HUDEP-2 (cell line): ENCODE results near the gene LRP11.
"Not testable (repeated sequence)": the region's sequence is repeated elsewhere in the genome, so short reads cannot be mapped to it uniquely, and the experiment has no call there.

Experiments
- DNase-seq, 76 experiments: peaks; one replicate each; lab custom pipeline; 2025; ENCODE audit not compliant: unreplicated experiment in 76 of 76; lab: John Stamatoyannopoulos, UW

The LRP11 gene

GRCh38 chr6:149863698-149864577, at the start of gene LRP11:
Gene LRP11, minus strand, starts transcription at chr6:149864359. Its CDS starts 339 bp downstream, at chr6:149864020.
- DNase-seq = peak in 71 of 76 experiments; percentile 17 to 86 (median 73)

GRCh38 chr6:149913540-149914240, 49.5 kb upstream of the LRP11 start:
- no peak for DNase-seq

- no peak for DNase-seq
Observed at GRCh38 chr6:149913085-149913484, 48.9 kb upstream of the LRP11 start.

GRCh38 chr6:149912680-149913079, 48.5 kb upstream of the LRP11 start:
- DNase-seq = not testable (repeated sequence)

GRCh38 chr6:149910721-149911151, 46.6 kb upstream of the LRP11 start:
- DNase-seq = no peak

- DNase-seq = no peak
Observed at GRCh38 chr6:149909701-149910470, 45.7 kb upstream of the LRP11 start.

- not testable (repeated sequence) for DNase-seq
Observed at GRCh38 chr6:149908480-149908879, 44.3 kb upstream of the LRP11 start.

DNA sequence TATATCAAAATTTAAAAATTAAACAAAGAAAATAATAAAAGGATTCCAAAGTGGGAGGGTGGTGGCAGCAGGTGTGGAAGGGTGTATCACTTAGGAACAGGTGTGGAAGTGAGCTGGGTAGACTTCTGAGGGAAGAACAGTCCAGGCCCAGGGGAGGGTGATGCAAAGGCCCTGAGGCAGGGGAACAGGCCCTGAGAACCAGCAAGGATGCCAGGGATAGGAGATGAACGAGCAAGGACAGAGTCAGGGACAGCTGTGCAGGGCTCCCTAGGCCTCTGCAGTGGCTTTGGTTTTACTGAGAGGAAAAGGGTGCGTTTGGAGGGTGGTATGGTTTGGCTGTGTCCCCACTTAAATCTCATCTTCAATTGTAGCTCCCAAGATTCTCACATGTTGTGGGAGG, 43.2 kb upstream of the LRP11 start:
- no peak for DNase-seq

- DNase-seq = no peak
Observed at GRCh38 chr6:149906405-149906804, 42.2 kb upstream of the LRP11 start.

GRCh38 chr6:149905911-149906371, 41.8 kb upstream of the LRP11 start:
- DNase-seq = no peak

GRCh38 chr6:149905371-149905910, 41.3 kb upstream of the LRP11 start:
- DNase-seq = no peak

DNA sequence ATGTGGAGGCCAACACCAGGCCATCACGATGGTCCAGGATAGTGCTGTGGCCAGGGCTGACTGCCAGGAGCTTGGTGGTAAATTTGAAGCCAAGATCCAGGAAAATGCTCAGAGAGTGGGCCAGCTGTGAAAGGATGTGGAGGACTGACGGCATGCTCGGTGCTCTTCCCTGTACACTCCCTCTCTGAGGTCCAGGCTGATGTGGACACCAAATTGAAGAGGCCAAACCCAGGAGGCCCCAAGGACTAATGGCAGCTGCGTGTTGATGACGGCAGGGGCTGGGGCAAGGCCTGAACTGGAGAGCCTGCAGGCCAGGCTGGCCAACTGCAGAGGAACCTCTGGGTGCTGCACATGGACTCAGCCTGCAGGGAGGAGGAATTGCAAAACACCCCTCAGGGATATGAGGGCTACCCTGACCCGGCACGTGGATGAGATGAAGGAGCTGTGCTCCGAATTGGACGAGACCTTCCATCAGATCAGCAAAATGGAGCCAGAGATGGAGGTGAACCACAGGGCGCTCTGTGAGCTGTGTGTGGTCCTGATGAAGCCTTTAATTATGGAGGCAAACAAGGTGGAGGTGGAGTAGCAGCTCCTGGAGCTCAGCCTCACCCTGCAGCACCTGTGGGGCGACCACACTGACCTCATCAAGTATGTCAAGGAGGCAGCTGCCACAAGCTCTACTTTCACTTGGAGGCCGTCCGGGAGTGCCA, 40.7 kb upstream of the LRP11 start:
- DNase-seq = no peak

GRCh38 chr6:149903938-149904611, 39.9 kb upstream of the LRP11 start:
- DNase-seq = no peak

DNA sequence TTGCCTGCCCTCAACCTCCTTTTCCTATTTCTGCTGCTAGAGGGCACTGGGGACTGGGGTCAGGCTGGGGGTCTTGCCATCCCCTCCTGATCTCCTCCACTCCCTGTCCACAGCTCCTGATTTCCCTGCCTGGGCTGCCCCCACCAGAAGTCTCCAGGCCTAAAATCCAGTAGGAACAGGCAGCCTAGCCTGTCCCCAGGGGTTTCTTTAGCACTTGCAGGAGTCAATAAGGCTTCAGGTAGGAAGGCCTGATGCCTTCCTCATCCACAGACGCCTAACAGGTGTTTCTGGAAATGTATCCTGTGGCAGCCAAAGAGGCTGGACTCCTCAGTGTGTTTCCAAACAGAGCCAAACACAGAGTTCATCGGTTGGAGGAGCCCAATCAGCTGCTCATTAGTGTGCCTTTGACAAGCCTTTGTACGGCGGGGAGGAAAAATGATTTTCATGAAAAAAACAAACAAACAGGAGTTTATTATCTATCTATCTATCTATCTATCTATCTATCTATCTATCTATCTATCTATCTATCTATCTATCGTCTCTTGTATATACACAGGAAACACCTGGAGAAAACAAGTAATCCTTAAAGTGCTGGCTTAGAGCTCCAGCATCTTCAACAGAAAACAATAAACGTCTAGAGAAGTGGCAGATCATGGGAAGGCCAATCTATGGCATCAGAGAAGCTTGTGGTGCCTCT, 37.4 kb upstream of the LRP11 start:
- DNase-seq = no peak

DNA sequence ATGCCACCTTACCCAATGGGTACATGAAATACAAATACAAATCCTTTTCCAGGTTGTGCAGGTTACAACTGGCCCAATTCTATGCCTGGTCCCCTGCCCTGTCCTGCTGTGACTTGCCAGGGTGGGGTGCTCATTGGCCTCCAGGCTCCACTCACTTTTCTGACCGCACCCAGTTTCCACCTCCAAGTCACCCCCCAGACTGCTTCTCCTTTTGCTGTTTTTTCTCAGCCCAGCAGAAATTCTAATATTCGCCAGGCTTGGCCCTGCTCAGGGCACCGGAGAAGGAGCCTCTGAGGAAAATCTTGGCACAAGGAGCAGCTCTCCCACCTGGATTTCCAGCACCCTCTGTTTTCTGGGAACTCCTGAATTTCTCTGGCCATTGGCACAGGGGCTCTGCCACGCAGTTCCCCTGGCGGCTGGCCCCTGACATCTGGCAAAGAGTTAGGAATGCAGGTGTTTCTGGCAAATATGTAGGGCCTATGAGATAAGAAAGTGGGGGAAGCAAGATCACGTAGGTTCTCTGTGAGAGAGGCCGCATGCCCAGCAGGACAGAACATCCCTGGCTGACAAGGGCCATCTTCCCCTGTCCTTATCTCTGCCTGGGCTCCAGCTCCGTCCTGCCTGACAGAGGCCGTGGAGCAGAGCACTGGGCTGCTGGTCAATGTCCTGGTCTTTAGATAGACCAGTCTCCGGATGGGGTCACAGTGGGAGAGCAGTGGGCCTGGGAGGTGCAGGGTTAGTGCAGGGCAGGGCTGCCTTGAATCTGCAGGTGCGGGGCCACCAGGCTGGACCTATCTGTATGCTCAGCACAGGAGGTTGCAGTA, 36.7 kb upstream of the LRP11 start:
- no peak for DNase-seq

DNA sequence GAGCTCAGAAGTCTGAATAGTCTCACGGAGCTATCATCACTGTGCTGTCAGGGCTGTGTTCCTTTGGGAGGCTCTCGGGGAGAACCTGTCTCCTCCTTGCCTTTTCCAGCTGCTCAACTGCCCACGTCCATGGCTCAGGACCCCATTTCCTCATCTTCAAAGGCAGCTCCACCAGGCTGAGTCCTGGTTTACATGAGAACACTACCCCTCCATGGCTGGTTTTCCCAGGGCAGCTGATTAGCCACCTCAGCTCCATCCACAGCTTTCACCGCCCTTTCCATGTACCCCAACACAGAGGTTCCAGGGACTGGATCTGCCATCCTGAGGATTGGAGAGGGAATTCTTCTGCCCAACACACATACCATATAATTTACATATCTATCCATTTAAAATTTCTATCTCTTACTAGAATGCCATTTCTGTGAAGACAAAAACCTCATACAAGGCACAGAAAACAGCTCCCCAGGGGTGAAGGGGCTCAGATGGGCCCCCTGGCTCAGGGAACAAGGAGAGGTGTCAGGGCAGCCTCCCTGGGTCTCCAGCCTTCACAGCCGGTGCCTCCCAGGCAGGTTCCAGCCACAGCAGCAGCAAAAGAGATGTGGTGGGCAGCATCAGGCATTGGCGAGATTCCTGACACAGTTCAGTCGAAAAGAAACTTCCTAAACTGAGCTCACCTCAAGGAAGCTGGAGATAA, 35.9 kb upstream of the LRP11 start:
- no peak for DNase-seq

GRCh38 chr6:149899486-149899885, 35.3 kb upstream of the LRP11 start:
- no peak for DNase-seq
